K562 (cell line): ENCODE data around the gene AQP9. TPM values are rescaled to one million over a fixed set of nuclear protein-coding genes. Genes with fewer than 3 reads are reported as not detected.

ENCODE experiments used
- CUX1 ChIP-seq: fragments of 200-800 bp; sonication (Bioruptor generic); IDR thresholded peaks from 2 replicates; pipeline ENCODE4 v1.6.1; 2016; ENCODE audit warnings: missing genetic modification characterization, missing compliant biosample characterization
- EHMT2 ChIP-seq: fragments of 450-650 bp; IDR thresholded peaks from 2 replicates; pipeline ENCODE4 v1.6.1; 2018; ENCODE audit warnings: antibody characterized with exemption
- JUND ChIP-seq, 2 experiments: IDR thresholded peaks; 2 replicates in 1 of 2; 3 replicates in 1 of 2; pipeline ENCODE4 v1.6.1; 2011; ENCODE audit warnings: borderline replicate concordance in 2 of 2, low read depth in 2 of 2, low read length in 2 of 2, improper control_type of control experiment in 1 of 2, missing biosample characterization in 1 of 2, missing genetic modification characterization in 1 of 2, missing genetic modification reagents in 1 of 2
- LARP7 ChIP-seq: fragments of 450-650 bp; IDR thresholded peaks from 2 replicates; pipeline ENCODE4 v1.6.1; 2016
- NBN ChIP-seq: fragments of 450-650 bp; IDR thresholded peaks from 2 replicates; pipeline ENCODE4 v1.6.1; 2016; ENCODE audit warnings: low read depth, mild to moderate bottlenecking
- NCOA2 ChIP-seq, 2 experiments: fragments of 450-650 bp; IDR thresholded peaks; 2 replicates each; pipeline ENCODE4 v1.6.1; 2018; ENCODE audit warnings: mild to moderate bottlenecking in 2 of 2, moderate library complexity in 1 of 2; ENCODE audit not compliant: partially characterized antibody in 2 of 2
- PCBP1 ChIP-seq: fragments of 200-400 bp; formaldehyde crosslinking; IDR thresholded peaks from 2 replicates; pipeline ENCODE4 v1.6.1; 2018; ENCODE audit warnings: mild to moderate bottlenecking, low read depth, low read length; ENCODE audit not compliant: poor library complexity, severe bottlenecking
- POLR3A ChIP-seq: IDR thresholded peaks from 2 replicates; pipeline ENCODE4 v1.6.1; 2011; ENCODE audit warnings: borderline replicate concordance, mild to moderate bottlenecking, moderate library complexity; ENCODE audit not compliant: insufficient read length, insufficient read depth; ENCODE audit errors: extremely low read depth
- POLR3G ChIP-seq: IDR thresholded peaks from 2 replicates; pipeline ENCODE4 v1.6.1; 2011; ENCODE audit not compliant: insufficient read length, insufficient replicate concordance; ENCODE audit errors: extremely low read depth
- PREB ChIP-seq: sonication (generic); formaldehyde crosslinking; IDR thresholded peaks from 2 replicates; pipeline ENCODE4 v1.8.1; 2023; ENCODE audit warnings: mild to moderate bottlenecking, missing genetic modification reagents
- PTBP1 ChIP-seq: fragments of 200-400 bp; formaldehyde crosslinking; IDR thresholded peaks from 2 replicates; pipeline ENCODE4 v1.6.1; 2017; ENCODE audit warnings: low read depth, low read length
- RNF2 ChIP-seq: sonication (generic); IDR thresholded peaks from 2 replicates; pipeline ENCODE4 v1.6.1; 2016
- SIN3A ChIP-seq, 2 experiments: fragments of 150-350 bp in 1 of 2; IDR thresholded peaks; 2 replicates each; pipeline ENCODE4 v1.6.1; 2011 to 2016; ENCODE audit warnings: borderline replicate concordance in 2 of 2, low read depth in 2 of 2, low read length in 2 of 2, mild to moderate bottlenecking in 2 of 2, moderate library complexity in 2 of 2; ENCODE audit not compliant: control insufficient read depth in 1 of 2
- TCF15 ChIP-seq: fragments of 250-450 bp; sonication (Bioruptor Pico); IDR thresholded peaks from 2 replicates; pipeline ENCODE4 v1.8.0; 2022; ENCODE audit warnings: moderate library complexity, mild to moderate bottlenecking, inconsistent platforms
- XRCC5 ChIP-seq: fragments of 200-400 bp; formaldehyde crosslinking; IDR thresholded peaks from 2 replicates; pipeline ENCODE4 v1.6.1; 2017; ENCODE audit warnings: low read depth, mild to moderate bottlenecking, low read length
- ZNF23 ChIP-seq: fragments of 250-450 bp; sonication (Bioruptor Pico); IDR thresholded peaks from 2 replicates; pipeline ENCODE4 v1.4.0; 2020; ENCODE audit warnings: mild to moderate bottlenecking
- ZNF436 ChIP-seq: fragments of 250-450, 450-650 bp; sonication (Bioruptor Pico); formaldehyde crosslinking; IDR thresholded peaks from 2 replicates; pipeline ENCODE4 v1.7.0; 2020; ENCODE audit warnings: mild to moderate bottlenecking
- ZNF668 ChIP-seq: fragments of 250-450 bp; sonication (Bioruptor Pico); IDR thresholded peaks from 2 replicates; pipeline ENCODE4 v1.8.0; 2022; ENCODE audit warnings: mild to moderate bottlenecking, inconsistent platforms
- ZNF785 ChIP-seq: fragments of 250-450 bp; sonication (Bioruptor Pico); IDR thresholded peaks from 2 replicates; pipeline ENCODE4 v1.4.0; 2020; ENCODE audit warnings: mild to moderate bottlenecking
- ZSCAN32 ChIP-seq: fragments of 450-650 bp; formaldehyde crosslinking; IDR thresholded peaks from 2 replicates; pipeline ENCODE4 v1.4.0; 2020; ENCODE audit warnings: mild to moderate bottlenecking, moderate library complexity
- polyA plus RNA-seq, 8 experiments: library from polyadenylated mRNA; depleted of rRNA in 4 of 8; stranded (reverse) in 5 of 8; unstranded in 3 of 8; fragments of >200 nt; fragmentation: Nextera tagmentation in 2 of 8; fragmentation: Illumina TruSeq in 1 of 8; extraction: Ambion mirVana in 2 of 8; extraction: Trizol in 1 of 8; gene quantifications; 2 replicates each; pipeline versions ENCODE4 v1.2.1 to v1.2.3, GENCODE V29; 2011 to 2014; ENCODE audit warnings: inconsistent platforms in 1 of 8, missing spikeins in 1 of 8
- total RNA-seq, 7 experiments: library from RNA; depleted of rRNA in 6 of 7; stranded (reverse); fragments of >200 nt in 6 of 7; fragmentation: Illumina TruSeq in 2 of 7; extraction: Trizol in 2 of 7; gene quantifications; 2 replicates each; pipeline versions ENCODE4 v1.2.1 to v1.2.3, GENCODE V29; 2011 to 2021; ENCODE audit warnings: low replicate concordance in 1 of 7

AQP9 gene
- total and polyA plus RNA-seq, 9 of the 15 experiments (the other 6 are each of a cell fraction or from before 2014, with no cell fraction given) = 0.04 to 0.33 (median 0.07) TPM; not detected in 4

- TF ChIP-seq PREB (CRISPR knock-in tag) (no peak), RNF2 (no peak), PCBP1 (no peak), TCF15 (CRISPR knock-in tag) (no peak), SIN3A (IDR thresholded peaks at IDR 0.05; ENCODE audit: borderline replicate concordance in 2 of 2, control insufficient read depth in 1 of 2, low read depth in 2 of 2, low read length in 2 of 2) (no peak), CUX1 (CRISPR knock-in tag) (no peak), ZSCAN32 (CRISPR knock-in tag) (no peak), NBN (0 out of 2 replicates have a peak, but pooled peaks have one; percentile 48), ZNF436 (no peak), POLR3A (no peak), LARP7 (peak; percentile 84; the same call in 1 of the 2 replicates), ZNF23 (CRISPR knock-in tag) (no peak), JUND (IDR thresholded peaks at IDR 0.05; ENCODE audit: borderline replicate concordance, low read depth, low read length) (0 out of 2 replicates have a peak, but pooled peaks have one; percentile 7), JUND (tag; IDR thresholded peaks at IDR 0.05; ENCODE audit: borderline replicate concordance, low read depth, low read length) (no peak), ZNF668 (CRISPR knock-in tag) (no peak), PTBP1 (no peak), ZNF785 (CRISPR knock-in tag) (no peak), NCOA2 (IDR thresholded peaks at IDR 0.05; ENCODE audit: partially characterized antibody in 2 of 2) (no peak), XRCC5 (no peak), POLR3G (no peak), EHMT2 (peak; percentile 56; the same call in 1 of the 2 replicates)
Observed at GRCh38 chr15:58179206-58179605, 41.0 kb downstream of the AQP9 start (continued).
